Upper lobe of left lung (tissue), 6 donors: ENCODE measurements around the gene NRXN3. TPM values are rescaled to one million over a fixed set of nuclear protein-coding genes. Genes with fewer than 3 reads are reported as not detected.

Source experiments
- ATAC-seq, 2 donors: fragments of 200-7000 bp; cut with Tn5 transposase; one replicate each; pipeline ENCODE4 v1.9.1; 2022; ENCODE audit warnings: mild to moderate bottlenecking in 2 of 2, moderate library complexity in 2 of 2; ENCODE audit not compliant: low FRiP score in 2 of 2
- DNase-seq, 2 donors: peaks; one replicate each; pipeline ENCODE4 v3.0.0-alpha.2; 2019 to 2020
- H3K27ac ChIP-seq, 4 donors: fragments of 200-600 bp; sonication (generic); one replicate each; pipeline ENCODE4 v1.5.1; 2016 to 2019
- H3K27me3 ChIP-seq, 4 donors: fragments of 200-600 bp; sonication (generic); one replicate each; pipeline ENCODE4 v1.5.1; 2017 to 2019
- H3K36me3 ChIP-seq, 4 donors: fragments of 200-600 bp; sonication (generic); one replicate each; pipeline ENCODE4 v1.5.1; 2016 to 2019
- H3K4me1 ChIP-seq, 4 donors: fragments of 200-600 bp; sonication (generic); one replicate each; pipeline ENCODE4 v1.5.1; 2018 to 2019
- H3K4me3 ChIP-seq, 4 donors: fragments of 200-600 bp; sonication (generic); one replicate each; pipeline ENCODE4 v1.5.1; 2017 to 2019; ENCODE audit warnings: mild to moderate bottlenecking in 2 of 4, moderate library complexity in 1 of 4
- H3K9me3 ChIP-seq, 4 donors: fragments of 200-600 bp; sonication (generic); one replicate each; pipeline ENCODE4 v1.5.1; 2018 to 2019
- EP300 ChIP-seq, 4 donors: sonication (generic); formaldehyde crosslinking; IDR thresholded peaks; one replicate each; pipeline ENCODE4 v1.5.1; 2017; ENCODE audit warnings: antibody characterized with exemption in 4 of 4, control low read depth in 2 of 4
- POLR2A ChIP-seq, 4 donors: fragments of 450-650 bp; IDR thresholded peaks; one replicate each; pipeline ENCODE4 v1.5.1; 2016 to 2017; ENCODE audit warnings: antibody characterized with exemption in 4 of 4, mild to moderate bottlenecking in 2 of 4
- POLR2AphosphoS5 ChIP-seq, 2 donors: sonication (generic); formaldehyde crosslinking; IDR thresholded peaks; one replicate each; pipeline ENCODE4 v1.5.1; 2017; ENCODE audit warnings: antibody characterized with exemption in 2 of 2
- WGBS, 2 donors: methylation state at CpG; one replicate each; pipeline ENCODE4 v1.1.5; 2017 to 2018; 5-methylcytosine and 5-hydroxymethylcytosine counted together
- total RNA-seq, 6 donors: library from RNA; depleted of rRNA in 4 of 6; stranded (reverse); fragments of >200 nt in 4 of 6; gene quantifications; one replicate each; pipeline versions ENCODE4 v1.1.0 to v1.2.1, GENCODE V29; 2016 to 2021
- TF ChIP-seq, protein P1 (sequence below), 6 experiments: fragments of 450-650 bp in 4 of 6; fragments of 200-600 bp in 2 of 6; sonication (generic) in 2 of 6; IDR thresholded peaks; one replicate each; pipeline ENCODE4 v1.5.1; 2016 to 2019; ENCODE audit warnings: antibody characterized with exemption in 6 of 6
- donor health status: DM: no; HTN: no; CAD: no; lungs with moderate emphysema.
- donor health status: DM: no; HTN: yes; CAD: no; lungs with severe emphysema.

NRXN3 gene
- total RNA-seq, 6 donors from 2014 or later = 4.4 to 14.9 (median 7.2) TPM

DNA sequence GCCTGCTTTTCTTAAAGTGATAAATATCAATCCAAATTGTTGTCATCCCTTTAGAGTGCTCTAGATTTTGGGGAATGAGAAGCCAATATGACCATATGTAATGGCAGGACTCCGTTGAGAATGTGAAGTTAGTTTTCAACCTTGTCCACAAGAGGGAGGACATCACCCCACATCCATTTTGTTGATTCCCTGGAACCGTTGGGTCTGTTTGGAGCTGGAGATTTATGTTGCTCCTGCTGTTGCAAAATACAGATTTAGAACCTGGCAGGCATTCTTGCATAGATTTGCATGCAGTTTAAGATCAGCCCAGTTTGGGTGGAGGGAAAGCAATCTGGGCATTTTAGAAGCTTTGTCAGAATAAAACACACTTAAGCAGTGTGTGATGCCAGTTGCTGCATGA is 620.1 kb downstream of the NRXN3 start:
- TF ChIP-seq, protein P1, sequence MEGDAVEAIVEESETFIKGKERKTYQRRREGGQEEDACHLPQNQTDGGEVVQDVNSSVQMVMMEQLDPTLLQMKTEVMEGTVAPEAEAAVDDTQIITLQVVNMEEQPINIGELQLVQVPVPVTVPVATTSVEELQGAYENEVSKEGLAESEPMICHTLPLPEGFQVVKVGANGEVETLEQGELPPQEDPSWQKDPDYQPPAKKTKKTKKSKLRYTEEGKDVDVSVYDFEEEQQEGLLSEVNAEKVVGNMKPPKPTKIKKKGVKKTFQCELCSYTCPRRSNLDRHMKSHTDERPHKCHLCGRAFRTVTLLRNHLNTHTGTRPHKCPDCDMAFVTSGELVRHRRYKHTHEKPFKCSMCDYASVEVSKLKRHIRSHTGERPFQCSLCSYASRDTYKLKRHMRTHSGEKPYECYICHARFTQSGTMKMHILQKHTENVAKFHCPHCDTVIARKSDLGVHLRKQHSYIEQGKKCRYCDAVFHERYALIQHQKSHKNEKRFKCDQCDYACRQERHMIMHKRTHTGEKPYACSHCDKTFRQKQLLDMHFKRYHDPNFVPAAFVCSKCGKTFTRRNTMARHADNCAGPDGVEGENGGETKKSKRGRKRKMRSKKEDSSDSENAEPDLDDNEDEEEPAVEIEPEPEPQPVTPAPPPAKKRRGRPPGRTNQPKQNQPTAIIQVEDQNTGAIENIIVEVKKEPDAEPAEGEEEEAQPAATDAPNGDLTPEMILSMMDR (IDR thresholded peaks at IDR 0.05) = no peak
- TF ChIP-seq POLR2A (IDR thresholded peaks at IDR 0.05) = no peak
- no peak for TF ChIP-seq POLR2AphosphoS5 (IDR thresholded peaks at IDR 0.05)
- TF ChIP-seq EP300 (IDR thresholded peaks at IDR 0.05) = no peak
- no peaks in the 10 kb centered on the region for H3K4me1 ChIP-seq
- no peak for ATAC-seq

DNA sequence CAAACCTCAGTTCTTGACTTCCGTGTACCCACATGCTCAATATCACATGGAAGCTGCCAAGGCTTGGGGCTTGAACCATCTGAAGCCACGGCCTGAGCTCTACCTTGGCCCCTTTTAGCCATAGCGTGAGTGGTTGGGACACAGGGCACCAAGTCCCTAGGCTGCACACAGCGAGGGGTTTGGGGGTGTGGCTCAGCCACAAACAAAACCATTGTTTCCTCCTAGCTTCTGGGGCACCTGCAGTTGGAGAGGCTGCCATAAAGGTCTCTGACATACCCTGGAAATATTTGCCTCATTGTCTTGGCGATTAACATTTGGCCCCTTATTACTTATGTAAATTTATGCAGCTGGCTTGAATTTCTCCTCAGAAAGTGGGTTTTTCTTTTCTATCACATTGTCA is 628.6 kb downstream of the NRXN3 start:
- ATAC-seq (no peak), DNase-seq (no peak)
- Histone ChIP-seq H3K4me3 (no peak overlapping the region), H3K4me1 (no peaks in the 10 kb centered on the region), H3K9me3 (no peaks in the 10 kb centered on the region), H3K27me3 (no peaks in the 10 kb centered on the region), H3K27ac (no peak overlapping the region), H3K36me3 (no peaks in the 10 kb centered on the region)
- WGBS, 2 donors = 75 to 94% methylated on average over 3 to 4 of the region's 5 CpGs
- TF ChIP-seq POLR2AphosphoS5 (IDR thresholded peaks at IDR 0.05) (no peak), EP300 (IDR thresholded peaks at IDR 0.05) (no peak), POLR2A (IDR thresholded peaks at IDR 0.05) (no peak)
- TF ChIP-seq, protein P1 (IDR thresholded peaks at IDR 0.05) = no peak

More for the DNA sequence above, 620.1 kb downstream of the NRXN3 start:
- Histone ChIP-seq H3K4me3 (no peak overlapping the region), H3K9me3 (no peaks in the 10 kb centered on the region), H3K27me3 (no peaks in the 10 kb centered on the region), H3K27ac (no peak overlapping the region), H3K36me3 (no peaks in the 10 kb centered on the region)
- DNase-seq = no peak
- WGBS, 2 donors = 15 to 31% methylated on average over 2 of the region's 2 CpGs

DNA sequence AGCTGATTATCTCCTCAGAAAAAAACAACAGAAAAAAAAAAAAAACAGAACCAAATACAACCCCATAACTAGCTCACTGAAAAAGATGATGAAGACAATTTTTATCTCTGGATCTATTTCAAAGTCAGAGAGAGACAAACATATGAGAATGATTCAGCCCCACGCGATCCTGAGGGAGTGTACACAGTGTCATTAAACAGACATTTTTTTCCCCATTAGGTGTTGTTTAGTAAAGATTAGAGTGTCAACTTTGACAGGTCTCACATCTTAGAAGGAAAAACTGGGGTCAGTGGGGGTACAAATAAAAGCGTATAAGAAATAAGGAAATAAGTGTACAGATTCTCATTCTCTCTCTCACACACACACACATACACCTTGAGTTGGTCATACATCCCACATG is 635.4 kb downstream of the NRXN3 start:
- Histone ChIP-seq H3K4me1 (no peaks in the 10 kb centered on the region), H3K27me3 (no peaks in the 10 kb centered on the region), H3K36me3 (no peaks in the 10 kb centered on the region), H3K27ac (no peak overlapping the region), H3K9me3 (no peaks in the 10 kb centered on the region), H3K4me3 (no peak overlapping the region)
- TF ChIP-seq, protein P1 (IDR thresholded peaks at IDR 0.05) = no peak
- TF ChIP-seq POLR2A (IDR thresholded peaks at IDR 0.05) (no peak), EP300 (IDR thresholded peaks at IDR 0.05) (no peak), POLR2AphosphoS5 (IDR thresholded peaks at IDR 0.05) (no peak)
- WGBS, 2 donors = 41 to 47% methylated on average over 3 of the region's 3 CpGs
- DNase-seq = no peak
- ATAC-seq = no peak

- Histone ChIP-seq H3K4me1 (no peaks in the 10 kb centered on the region), H3K27me3 (no peaks in the 10 kb centered on the region), H3K9me3 (no peaks in the 10 kb centered on the region), H3K4me3 (no peak overlapping the region), H3K27ac (no peak overlapping the region), H3K36me3 (no peaks in the 10 kb centered on the region)
- TF ChIP-seq POLR2A (IDR thresholded peaks at IDR 0.05) = no peak
- TF ChIP-seq, protein P1 (IDR thresholded peaks at IDR 0.05) = no peak
- TF ChIP-seq POLR2AphosphoS5 (IDR thresholded peaks at IDR 0.05) = no peak
- no peak for ATAC-seq
- no peak for DNase-seq
- WGBS, 2 donors = 72 to 87% methylated on average over 3 of the region's 3 CpGs
These were observed 652.9 kb downstream of the NRXN3 start for GRCh38 chr14:78823035-78823434.

GRCh38 chr14:78823516-78823915 is 653.3 kb downstream of the NRXN3 start:
- no peak overlapping the region for H3K4me3 ChIP-seq
- H3K36me3 ChIP-seq = no peaks in the 10 kb centered on the region
- no peaks in the 10 kb centered on the region for H3K9me3 ChIP-seq
- WGBS, 2 donors = 79 to 82% methylated on average over 2 of the region's 2 CpGs
- no peaks in the 10 kb centered on the region for H3K27me3 ChIP-seq
- ATAC-seq (no peak), DNase-seq (no peak)
- H3K4me1 ChIP-seq = no peaks in the 10 kb centered on the region
- no peak overlapping the region for H3K27ac ChIP-seq
- TF ChIP-seq EP300 (IDR thresholded peaks at IDR 0.05) (no peak), POLR2A (IDR thresholded peaks at IDR 0.05) (no peak), POLR2AphosphoS5 (IDR thresholded peaks at IDR 0.05) (no peak)
- TF ChIP-seq, protein P1 (IDR thresholded peaks at IDR 0.05) = no peak
